Ramos (cell line): ENCODE data around the gene NHLH1.

Source experiments
- in situ Hi-C: fragments of 300-500 bp; cut with MboI; formaldehyde crosslinking; loops from one replicate; pipeline ENCODE4 v1.14.3; 2022; ENCODE audit warnings: low sequenced_read_pairs; ENCODE audit not compliant: unreplicated experiment

Gene NHLH1

GRCh38 chr1:160357286-160358002 is 9.4 kb upstream of the NHLH1 start:
- in situ Hi-C loops: no loop called here

DNA sequence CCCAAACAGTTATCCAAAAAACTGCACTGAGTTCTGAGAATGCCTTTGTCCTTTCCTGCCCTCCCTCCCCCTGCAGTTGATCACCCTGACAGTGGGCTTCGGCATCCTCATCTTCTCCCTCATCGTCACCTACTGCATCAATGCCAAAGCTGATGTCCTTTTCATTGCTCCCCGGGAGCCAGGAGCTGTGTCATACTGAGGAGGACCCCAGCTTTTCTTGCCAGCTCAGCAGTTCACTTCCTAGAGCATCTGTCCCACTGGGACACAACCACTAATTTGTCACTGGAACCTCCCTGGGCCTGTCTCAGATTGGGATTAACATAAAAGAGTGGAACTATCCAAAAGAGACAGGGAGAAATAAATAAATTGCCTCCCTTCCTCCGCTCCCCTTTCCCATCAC is 8.8 kb upstream of the NHLH1 start:
- in situ Hi-C loops: no loop called here

DNA sequence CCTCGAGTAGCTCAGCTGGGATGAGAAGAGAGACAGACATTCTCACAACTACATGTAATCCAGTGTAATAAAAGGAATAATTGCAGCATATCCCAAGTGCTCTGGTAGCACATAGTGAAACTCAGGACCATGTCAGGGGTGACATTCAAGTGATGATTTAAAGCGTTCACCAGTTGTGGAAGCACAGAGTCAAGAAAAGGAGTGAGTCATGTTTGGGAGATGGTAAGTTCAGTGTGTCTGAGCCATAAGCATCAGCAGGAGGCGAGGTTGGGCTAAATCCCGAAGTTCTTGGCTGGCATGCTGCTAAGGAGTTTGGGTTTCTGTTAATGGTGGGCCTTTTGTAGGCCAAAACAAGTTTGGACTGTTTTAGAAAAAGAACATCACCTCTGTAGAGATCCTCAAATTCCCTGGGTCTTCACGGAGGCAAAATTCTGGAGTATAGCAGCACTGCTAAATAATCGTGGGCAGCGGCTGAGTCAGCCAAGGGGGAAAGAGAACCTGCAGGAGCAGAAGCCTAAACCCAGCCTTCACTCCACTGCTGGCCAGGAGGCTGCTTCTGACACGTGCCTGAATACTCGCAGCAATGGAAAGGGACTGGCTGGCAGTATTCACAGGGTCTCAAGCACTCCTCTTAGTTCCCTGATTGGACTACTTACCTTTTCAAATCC is 7.2 kb upstream of the NHLH1 start:
- in situ Hi-C loops: no loop called here

DNA sequence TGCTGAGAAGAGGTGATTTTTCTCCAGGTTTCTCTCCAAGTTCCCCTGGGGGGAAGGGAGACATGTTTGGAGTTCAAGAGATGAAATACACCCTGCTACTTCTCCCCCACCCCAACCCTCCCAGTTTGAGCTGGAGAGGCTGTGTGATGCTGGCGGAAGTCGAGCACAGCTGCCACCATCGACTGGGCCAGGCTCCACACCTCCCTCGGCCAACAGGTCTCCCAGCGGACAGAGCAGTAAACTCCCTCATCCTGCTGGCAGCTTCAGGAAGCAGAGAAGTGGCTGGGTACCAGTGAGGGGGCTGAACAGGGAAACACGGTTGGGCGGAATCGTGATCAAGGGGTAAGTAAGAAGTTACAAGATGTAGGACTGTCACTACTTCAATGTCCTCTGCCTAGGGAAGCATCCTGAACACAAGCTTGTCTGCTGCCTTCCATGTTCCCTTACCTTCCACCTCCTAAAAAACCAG is 6.6 kb upstream of the NHLH1 start:
- in situ Hi-C loops: no loop called here

DNA sequence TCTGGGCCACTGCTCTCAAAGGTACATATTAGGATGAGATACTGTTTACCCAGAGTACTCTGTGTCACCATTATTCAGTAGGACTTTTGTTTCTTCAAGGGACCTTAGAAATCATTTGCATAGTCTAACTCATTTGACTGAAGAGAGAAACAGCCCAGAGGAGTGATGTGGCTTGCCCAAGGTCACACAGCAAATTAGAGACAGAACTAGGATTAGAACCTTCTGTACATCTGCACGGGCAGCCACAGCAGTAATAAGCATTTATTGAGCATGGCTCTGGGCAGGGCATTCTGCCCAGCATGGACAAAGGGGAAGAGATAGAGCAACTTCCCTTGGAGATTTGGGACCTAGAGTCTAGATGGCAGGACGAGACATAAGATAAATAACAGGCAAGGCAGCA is 5.7 kb upstream of the NHLH1 start:
- in situ Hi-C loops: no loop called here

GRCh38 chr1:160361814-160362167 is 5.1 kb upstream of the NHLH1 start:
- in situ Hi-C loops: no loop called here

- in situ Hi-C loops: no loop called here
Measured at GRCh38 chr1:160362168-160362957, 4.5 kb upstream of the NHLH1 start.

- in situ Hi-C loops: no loop called here
Measured at GRCh38 chr1:160363010-160363409, 3.9 kb upstream of the NHLH1 start.

DNA sequence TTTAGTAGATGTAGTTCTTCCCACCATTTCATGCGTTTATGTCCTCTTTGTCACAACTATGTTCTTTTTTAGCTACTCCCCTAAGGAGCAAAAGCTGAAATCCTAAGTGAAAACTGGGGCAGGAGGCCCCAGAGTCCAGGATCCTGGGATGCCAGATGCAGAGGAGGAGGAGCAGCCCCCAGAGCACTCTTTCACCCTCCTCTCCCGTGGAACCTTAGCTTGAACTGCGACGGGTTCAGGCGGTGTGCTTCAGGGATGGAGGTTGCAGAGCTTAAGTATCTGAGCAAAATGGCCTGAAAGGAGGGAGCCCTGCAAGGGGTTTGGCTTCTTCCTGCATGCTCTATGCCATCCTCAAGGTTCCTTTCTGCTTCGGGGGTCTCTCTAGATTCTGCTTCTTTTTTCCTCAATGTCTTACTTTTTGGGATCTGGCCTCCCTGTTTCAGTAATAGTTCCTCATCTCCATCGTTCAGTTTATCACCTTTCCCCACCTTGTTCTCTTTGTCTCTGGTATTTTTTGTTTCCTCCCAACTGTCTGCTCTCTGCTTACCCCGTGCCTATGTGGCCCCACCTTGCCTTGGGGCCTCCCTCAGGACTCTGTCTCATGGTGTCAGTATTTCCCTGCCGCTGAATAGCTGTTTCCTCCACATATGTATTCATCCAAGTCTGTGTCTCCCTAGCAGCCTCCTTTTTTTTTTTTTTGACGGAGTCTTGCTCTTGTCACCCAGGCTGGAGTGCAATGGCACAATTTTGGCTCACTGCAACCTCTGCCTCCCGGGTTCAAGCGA is 2.7 kb upstream of the NHLH1 start:
- in situ Hi-C loops: no loop called here

DNA sequence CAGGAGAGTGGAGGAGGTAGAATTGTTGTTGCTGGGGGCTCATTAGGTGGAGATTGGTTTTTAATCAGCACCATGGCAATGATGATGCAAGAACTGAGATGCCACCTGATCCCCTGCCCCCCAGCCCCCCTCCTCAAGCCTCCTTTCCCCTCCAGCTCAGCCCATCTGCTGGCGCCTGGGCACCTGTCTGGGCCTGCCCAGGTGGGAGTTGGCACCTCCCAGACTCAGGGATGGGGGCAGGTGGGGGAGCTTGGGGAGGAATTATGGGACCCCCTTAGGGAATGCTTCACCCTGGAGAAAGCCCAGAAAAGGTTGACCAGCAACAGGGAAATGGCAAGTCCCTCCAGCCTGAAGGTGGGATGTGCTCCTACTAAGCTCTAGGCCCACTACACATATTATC is 1.5 kb upstream of the NHLH1 start:
- in situ Hi-C loops: no loop called here

DNA sequence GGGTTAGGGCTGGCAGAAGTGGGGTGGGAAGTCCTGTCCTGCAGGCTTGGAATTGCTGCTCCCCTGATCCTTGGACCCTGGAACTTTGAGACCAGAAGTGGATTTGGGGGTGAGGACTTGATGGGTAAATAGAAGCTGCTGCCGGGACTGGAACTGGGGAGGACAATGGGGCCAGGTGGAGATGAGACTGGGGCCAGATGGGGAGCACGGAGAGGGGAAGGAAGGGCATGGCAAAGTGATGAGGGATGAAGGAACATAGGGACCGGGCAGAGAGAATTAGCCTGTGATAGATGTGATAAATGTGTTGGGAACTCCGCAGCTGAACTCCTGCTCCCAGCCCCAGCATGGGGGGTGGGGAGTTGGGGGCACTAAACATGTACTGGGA is 637 bp downstream of the NHLH1 start:
- in situ Hi-C loops: no loop called here

DNA sequence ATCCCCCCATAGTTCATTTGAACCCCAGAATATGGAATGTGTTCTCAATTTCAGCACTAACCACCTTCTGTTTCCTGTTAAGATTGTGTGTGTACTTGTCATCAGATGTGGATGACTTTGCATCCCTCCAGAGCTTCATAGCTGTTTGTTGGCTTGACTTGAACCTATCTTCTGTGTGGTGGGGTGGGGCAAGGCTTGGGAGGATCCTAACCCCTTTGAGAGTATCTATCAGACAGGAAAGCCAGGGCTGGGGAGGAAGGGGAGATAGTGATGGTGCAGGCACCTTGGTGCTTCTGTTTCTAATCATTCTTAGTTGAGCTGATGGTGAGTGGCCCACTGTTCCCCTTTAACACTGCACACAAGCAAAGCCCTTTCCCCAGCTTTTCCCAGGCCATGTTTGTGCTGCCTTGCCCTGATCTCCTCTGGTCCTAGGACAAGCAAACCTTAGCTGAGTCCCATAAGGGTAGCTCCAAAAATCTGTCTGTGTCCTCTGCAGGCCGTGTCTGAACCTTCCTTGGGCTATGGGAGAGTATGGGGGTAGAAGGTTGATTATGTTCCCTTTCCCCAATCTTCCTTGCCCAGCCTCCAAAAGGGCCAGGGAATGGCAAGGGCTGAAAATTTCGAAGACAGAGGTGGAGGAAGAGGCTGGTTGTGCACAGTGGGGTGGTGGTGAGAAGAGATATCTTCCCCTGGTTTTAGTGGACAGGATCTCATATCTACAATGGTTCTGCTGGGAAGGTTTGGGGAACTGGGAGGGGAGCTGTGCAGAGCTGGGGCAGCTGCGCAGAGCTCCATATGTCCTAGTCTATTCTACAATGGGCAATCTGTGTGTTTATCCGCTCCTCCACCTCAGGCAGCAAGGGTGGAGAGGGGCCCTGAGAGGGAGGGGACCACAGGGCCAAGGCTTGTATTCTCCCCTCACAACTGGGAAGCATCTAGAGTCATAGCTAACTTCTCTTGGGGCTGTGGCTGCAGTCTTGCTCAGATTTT is 1.4 kb downstream of the NHLH1 start:
- in situ Hi-C loops: no loop called here

DNA sequence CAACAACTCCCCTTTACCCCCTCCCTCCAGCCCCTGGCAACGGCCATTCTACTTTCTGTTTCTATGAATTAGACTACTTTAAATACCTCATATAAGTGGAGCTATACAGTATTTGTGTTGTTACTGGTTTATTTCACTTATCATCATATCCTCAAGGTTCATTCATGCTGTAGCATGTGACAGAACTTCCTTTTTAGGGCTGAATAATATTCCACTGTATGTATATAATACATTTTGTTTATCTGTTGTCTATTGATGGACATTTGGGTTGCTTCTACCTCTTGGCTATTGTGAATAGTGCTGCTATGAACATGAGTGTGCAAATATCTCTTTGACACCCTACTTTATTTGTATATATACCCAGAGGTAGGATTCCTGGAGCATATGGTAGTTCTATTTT is 2.2 kb downstream of the NHLH1 start:
- in situ Hi-C loops: no loop called here

- in situ Hi-C loops: loop anchor here (10.0 kb wide), 2 partner anchors 176 to 266 kb away; partner anchors contain the start of gene CASQ1
Measured at GRCh38 chr1:160370561-160371345, 3.9 kb downstream of the NHLH1 start.

DNA sequence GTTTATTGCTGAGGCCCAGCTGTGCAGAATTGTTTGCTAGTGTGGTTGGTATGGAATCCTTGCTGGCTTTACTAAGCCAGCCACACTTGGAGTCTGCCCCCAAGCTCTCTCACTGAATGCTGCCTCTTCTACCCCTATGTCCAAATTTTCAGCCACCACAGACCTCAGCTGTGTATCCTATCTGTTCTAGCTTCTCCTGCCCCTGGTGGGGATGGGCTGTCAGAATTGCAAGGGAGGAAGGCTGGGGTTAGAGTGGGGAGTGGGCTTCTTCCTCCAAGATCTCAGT is 4.4 kb downstream of the NHLH1 start:
- in situ Hi-C loops: loop anchor here (10.0 kb wide), 2 partner anchors 176 to 266 kb away; partner anchors contain the start of gene CASQ1

DNA sequence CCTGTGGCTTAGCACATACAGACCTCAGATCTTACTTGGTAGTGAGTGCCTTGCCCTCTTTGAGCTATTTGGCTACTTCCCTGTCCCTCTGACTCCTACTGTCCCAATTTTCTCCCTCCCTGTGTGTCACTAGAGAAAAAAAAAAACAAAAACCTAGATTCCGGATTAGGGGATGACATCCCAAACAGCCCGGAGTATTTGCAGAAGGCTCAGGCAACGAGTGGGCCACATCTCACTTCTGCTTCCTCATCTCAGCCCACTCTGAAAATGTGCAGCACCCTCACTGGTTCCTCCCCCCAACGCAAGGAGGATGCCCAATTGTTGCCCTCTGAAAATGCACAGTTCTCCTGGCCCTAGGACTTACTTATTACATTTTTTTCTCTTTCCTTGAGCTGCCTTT is 4.9 kb downstream of the NHLH1 start:
- in situ Hi-C loops: loop anchor here (10.0 kb wide), 2 partner anchors 177 to 267 kb away; partner anchors contain the start of gene CASQ1

DNA sequence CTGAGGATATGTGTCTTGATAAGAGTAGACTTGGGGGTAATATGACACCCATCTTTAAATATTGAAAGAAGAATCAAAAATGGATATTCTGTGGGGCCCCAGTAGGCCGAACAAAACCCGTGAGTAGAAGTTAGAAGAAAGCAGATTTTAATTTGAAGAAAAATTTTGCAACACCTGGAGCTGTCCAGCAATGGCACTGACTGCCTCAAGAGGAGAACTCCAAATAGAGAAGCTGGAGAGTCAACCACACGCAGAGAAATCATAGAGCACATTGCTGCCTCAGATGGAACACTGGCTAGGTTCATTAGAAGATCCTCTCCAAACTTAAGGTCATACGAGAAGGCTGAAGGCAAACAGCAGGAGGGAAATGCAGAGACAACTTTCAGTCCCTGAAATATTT is 6.8 kb downstream of the NHLH1 start:
- in situ Hi-C loops: loop anchor here (10.0 kb wide), 2 partner anchors 179 to 269 kb away; partner anchors contain the start of gene CASQ1

DNA sequence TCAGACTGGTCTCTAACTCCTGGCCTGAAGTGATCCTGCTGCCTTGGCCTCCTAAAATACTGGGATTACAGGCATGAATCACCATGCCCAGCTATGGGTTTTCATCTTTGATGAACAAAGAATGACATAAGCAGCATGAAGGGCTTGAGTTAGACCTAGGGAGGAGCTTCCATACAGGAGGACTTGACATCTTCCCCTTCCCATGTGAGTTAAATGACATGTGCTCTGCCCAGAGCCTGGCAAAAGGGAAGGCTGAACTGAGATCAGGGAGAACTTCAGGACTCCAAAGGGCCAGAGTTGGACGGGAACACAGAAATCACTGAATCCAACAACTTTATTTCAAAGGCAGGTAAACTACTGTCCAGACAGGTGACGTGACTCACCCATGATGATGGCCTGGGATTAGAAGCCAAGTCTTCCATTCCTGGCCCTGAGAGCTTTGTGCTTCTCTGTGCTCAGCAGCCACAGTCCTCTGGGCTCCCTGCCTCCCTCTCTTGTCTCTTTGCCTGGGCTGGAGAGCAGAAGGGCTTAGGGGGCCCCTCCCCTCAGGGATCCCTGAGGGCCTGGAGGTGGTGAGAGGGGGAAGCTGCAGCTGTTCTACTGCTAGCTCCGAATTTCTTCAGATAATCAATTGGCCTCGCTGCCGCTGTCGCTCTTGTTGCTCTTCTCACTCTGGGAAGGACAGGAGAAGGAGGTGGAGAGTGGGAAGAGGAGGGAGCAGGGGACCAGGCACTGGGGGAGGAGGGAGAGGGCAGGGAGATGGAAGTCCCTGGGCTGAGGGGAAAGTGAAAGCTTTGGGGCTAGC is 7.6 kb downstream of the NHLH1 start:
- in situ Hi-C loops: loop anchor here (10.0 kb wide), 2 partner anchors 180 to 270 kb away; partner anchors contain the start of gene CASQ1
